ENCODE results near the gene SLC5A10.

GRCh38 chr17:18957831-18958230 is 5.9 kb downstream of the SLC5A10 start:
- TF ChIP-seq, protein P1, sequence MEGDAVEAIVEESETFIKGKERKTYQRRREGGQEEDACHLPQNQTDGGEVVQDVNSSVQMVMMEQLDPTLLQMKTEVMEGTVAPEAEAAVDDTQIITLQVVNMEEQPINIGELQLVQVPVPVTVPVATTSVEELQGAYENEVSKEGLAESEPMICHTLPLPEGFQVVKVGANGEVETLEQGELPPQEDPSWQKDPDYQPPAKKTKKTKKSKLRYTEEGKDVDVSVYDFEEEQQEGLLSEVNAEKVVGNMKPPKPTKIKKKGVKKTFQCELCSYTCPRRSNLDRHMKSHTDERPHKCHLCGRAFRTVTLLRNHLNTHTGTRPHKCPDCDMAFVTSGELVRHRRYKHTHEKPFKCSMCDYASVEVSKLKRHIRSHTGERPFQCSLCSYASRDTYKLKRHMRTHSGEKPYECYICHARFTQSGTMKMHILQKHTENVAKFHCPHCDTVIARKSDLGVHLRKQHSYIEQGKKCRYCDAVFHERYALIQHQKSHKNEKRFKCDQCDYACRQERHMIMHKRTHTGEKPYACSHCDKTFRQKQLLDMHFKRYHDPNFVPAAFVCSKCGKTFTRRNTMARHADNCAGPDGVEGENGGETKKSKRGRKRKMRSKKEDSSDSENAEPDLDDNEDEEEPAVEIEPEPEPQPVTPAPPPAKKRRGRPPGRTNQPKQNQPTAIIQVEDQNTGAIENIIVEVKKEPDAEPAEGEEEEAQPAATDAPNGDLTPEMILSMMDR (IDR thresholded peaks at IDR 0.05), result no peak
- TF ChIP-seq POLR2A (IDR thresholded peaks at IDR 0.05), result no peak
